ENCODE data around the gene SENP1. TPM values are rescaled to one million over a fixed set of nuclear protein-coding genes. Genes with fewer than 3 reads are reported as not detected.
"Not testable (repeated sequence)": the region's sequence is repeated elsewhere in the genome, so short reads cannot be mapped to it uniquely, and the experiment has no call there.

SENP1 gene
- total RNA-seq, 1 donor from 2014 or later, result 3.9 TPM

DNA sequence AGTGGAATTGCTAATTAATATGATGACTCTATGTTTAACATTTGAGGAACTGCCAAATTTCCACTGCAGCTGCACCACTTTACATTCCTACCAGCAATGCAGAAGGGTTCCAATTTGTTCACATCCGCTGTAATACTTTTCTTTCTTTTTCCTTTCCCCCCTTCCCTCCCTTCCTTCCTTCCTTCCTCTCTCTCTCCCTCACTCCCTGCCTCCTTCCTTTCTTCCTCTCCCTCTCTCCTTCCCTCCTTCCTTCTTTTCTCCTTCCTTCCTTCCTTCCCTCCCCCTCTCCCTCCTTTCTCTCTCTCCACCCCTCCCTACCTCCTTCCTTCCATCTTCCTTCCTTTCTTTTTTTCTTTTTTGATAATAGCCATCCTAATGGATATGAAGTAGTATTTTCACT, 10.1 kb upstream of the SENP1 start:
- DNase-seq (ENCODE audit: low spot score) (no peak), ATAC-seq (no peak)

DNA sequence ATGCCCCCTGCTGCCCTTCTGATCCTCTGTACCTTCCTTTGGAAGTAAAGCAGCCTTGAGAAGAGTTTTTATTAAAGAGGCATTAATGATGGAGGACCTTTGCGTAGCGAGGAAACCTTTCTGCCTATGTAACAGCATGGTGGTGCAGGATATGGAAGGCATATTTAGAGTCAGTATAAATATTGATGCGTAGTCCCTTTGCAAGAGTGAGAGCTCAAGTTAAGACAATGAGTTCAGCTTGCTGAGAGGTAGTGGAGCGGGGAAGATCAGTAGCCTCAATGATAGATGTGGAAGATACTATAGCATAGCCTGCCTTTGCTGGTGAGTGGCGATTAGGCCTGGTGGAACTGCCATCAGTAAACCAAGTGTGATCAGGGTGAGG, 5.4 kb upstream of the SENP1 start:
- not testable (repeated sequence) for ATAC-seq; DNase-seq (ENCODE audit: low spot score)

DNA sequence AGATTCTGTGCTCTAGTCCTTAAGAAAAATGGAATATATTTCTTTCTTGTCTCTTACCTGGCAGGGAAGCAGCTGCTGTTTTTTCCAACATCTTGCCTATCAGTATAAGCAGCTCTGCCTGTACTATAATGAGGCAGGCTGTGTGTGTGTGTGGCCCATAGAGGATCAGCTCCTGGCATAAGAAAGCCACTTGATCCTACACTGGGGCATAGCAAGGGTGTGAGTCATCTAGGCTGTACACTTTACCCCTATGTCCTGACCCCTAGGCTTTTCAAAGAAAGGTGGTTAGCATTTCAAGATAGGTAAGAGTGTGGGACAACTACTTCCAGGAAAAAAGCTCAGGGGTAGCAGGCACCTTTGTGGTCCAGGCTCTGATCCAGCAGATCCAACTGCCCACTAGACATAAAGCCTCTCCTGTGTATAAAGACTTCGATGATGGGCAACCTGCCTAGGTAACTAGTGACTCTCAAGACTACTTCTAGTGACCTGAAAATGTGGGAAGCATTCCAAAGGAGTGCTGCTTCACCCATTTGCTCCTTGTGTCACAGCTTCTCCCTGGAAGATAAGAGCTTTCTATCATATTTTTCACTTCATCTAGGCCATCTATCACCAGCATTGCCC, 4.9 kb upstream of the SENP1 start:
- DNase-seq (ENCODE audit: low spot score) (no peak), ATAC-seq (no peak)

DNA sequence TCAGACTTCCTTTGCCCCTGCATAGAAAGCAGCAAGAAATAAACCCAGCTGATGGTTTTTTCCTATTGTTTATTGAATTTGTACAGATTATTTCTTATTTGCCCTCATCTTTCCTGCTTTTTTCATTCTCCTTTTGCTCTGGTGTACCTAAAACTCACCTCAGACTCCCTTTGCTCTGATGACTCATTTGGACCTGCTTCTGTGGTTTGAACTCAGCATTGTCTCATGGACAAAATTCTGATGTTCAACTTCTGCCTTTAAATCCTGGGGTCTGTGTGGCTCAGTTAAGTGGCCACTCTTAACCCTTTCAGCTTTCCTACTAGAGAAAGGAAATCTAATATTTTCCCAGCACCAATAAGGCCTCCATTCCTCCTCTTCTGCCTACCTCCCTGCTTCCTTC, 3.5 kb upstream of the SENP1 start:
- ATAC-seq (no peak), DNase-seq (ENCODE audit: low spot score) (no peak)

DNA sequence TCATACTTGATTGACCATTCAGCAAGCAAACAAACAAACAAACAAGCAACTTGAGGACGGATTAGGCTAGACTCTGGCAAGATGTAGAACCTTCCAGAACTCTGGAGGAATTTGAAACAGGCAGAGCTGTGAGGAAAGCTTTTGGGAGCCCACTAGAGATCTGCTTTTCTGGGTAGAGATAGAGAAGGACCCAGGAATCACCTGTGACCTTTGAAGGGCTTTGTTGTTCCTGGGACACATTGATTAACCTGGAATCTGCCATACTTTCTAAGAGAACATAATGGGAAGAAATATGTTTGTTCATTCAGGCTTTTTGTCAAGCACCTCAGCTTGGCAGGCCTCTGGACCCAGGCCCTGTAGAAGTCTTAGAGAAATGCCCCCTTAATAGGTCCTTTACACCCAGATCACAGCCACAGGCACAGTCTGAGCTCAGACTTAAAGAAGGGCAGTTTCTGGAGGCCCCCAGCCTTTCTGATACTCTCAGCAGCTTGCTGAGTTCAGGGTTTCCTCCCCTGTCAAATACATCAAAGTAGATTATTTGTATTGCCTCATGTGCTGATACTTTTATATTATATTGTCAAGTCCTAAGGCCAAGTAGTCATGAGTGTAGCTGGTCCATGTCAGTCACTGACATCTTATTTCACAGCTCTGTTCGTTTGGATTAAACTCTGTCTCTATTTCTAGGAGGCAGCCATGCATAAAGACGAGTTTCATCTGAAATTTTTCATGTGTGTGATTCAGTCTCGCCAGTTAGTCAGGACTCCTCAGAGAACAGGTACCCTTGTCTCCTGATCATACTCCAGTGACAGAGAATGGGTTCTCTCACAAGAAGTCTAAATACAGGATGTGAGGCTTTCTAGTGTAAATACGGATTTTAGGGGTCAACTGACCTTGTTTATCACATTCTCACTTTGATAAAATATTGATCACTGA, 1.1 kb upstream of the SENP1 start:
- DNase-seq (ENCODE audit: low spot score), result no peak
- ATAC-seq, result peak; percentile 5

DNA sequence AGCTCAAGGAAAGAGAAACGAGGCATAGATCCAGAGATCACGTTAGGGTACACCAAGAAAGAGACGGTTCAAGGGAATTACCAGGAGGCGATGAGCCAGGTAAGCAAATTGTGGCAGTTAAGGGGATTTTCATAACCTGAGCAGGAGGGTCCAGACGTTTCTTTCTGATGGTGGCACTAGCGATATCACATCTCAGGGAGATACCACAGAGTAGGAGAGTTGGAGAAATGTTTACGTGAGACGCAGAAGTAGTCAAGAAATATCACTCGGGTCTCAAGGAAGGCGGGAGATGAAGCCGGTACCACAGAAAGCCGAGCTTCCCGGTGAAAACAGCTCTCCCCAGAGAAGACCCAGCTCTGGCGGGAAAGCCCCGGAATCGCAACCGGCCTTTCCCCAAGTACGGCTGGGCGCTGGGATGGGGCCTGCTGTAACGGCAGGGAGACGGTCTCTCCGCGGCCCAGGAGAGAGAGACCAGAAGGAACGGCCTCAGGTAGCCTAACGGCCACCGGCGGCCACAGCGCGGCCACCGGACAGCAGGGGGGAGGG, 485 bp downstream of the SENP1 start:
- DNase-seq (ENCODE audit: low spot score) (no peak), ATAC-seq (no peak)

DNA sequence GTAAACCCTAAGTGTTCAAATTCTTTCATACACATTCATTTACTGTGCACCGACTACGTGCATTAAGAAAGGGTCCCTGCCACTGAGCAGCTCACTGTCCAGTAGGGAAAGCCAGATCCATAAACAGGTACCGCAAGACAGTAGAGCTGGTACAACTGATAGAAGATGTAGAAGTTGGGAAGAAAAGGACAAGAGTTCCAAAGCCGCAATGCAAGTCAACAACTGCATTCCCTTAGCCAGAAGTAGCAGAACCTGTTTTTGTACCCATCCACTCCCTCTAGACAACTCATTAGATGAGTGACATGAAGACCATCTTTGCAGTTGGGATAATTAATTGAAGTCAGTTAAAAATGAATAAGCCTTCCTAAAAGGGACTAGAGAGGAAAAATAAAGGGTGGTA, 1.3 kb downstream of the SENP1 start:
- DNase-seq (ENCODE audit: low spot score), result no peak

DNA sequence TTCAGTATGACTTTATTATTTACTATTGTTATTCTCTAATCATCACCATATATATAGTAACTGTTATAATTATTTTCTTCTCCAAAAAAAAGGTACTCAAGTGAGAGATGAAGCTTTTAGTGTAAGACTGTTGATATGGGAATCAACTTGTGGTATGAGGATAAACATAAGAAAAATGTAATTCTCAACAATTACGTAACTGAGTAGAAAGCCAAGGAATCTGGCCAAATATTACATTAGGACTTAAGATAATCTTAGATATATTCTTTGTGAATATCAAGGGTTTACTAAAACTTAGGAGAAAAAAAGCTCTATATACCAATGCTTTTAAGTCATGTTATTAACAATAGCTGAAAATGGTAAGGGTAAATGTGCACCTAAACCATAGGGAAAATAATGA, 13.3 kb downstream of the SENP1 start:
- no peak for DNase-seq (ENCODE audit: low spot score)
- ATAC-seq, result no peak

More for the DNA sequence above, 1.3 kb downstream of the SENP1 start:
- ATAC-seq, result no peak

DNA sequence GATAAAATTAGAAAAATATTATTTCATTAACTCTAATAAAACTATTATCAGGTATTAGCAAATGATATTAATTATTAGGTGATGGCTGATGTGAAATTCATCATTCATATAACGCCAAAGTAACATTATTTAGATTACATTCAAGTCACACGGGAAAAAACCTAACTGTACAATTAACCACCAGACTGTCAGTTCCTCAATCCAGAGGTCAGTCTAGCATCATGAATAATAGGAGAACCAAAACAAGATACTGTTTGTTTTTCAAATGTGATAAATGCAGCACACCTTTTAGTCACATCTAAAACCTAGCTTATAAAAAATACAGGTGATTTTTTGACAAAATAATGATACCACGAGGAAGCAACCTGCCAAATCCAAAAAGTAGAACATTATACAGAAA, 19.6 kb downstream of the SENP1 start:
- no peak for ATAC-seq
- DNase-seq (ENCODE audit: low spot score), result no peak

DNA sequence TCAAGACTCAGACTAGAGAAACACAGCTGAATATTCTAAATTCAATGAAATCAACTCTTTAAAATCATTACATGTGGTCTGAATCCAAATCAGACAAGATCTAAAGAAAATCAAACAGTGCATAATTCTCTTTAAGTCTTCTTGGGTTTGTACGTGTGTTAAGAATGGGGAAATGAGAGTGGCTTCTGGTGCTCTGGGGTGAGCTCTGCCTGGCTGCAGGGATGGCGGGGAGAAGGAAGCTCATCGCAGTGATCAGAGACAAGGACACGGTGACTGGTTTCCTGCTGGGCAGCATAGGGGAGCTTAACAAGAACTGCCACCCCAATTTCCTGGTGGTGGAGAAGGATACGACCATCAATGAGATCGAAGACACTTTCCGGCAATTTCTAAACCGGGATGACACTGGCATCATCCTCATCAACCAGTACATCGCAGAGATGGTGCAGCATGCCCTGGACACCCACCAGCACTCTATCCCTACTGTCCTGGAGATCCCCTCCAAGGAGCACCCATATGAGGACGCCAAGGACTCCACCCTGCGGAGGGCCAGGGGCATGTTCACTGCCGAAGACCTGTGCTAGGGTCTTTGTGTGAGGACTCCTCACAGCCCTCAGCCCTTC, 20.9 kb downstream of the SENP1 start:
- ATAC-seq (no peak), DNase-seq (ENCODE audit: low spot score) (no peak)

DNA sequence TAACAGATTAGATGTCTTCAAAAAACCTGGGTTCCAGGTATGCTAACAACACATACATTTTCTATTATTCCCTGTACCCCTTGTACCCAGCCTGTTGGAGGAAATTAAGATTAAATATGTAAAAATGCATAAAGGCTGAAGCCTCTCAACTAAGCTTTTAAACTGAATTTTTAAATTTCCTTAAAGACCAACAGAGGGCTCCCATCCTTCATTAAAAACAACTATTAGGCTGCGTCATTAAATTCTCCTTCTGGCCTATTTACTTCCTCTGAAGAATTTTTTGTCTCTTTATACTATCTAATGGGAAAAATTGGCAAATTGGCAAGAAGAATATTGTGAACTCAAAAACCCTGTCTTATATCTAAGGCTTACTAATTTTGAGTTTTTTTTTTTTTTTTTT, 21.8 kb downstream of the SENP1 start:
- DNase-seq (ENCODE audit: low spot score) (no peak), ATAC-seq (no peak)

DNA sequence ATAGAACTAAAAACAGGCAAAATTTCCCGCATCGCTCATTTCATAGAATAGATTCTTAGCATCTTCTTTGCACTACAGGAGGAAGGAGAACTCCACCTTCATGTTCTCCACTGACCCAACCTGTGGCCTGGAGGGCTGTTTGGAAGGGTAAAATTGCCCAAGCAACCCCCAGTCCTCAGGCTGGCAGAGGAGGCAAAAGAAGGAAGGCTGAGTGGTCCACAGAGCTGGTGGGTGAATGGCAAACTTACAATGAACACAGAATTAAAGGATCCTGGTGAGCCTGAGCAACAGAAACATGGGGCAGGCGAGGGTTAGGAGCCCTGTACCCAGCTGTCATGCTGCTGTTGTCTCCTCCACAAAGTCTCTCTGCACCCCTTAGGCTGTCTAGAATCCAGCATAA, 25.1 kb downstream of the SENP1 start:
- ATAC-seq (no peak), DNase-seq (ENCODE audit: low spot score) (no peak)

DNA sequence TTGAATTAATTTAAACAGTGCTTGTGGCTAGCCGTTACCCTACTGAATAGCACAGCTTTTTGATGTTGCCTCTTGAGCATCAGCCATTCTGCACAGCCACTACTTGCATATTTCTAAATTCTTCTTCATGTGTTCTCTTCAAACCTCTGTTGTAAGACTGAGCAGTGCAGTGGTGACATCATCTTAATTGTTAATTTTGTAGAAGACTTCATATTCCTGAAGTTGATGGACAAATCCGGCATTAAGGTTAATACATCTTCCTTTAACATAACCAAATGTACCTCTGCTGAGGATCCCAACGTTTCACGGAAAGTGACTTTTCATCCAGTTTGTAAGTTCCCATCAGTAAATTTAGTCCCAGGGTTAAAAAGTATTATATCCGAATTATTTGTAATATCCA, 25.6 kb downstream of the SENP1 start:
- no peak for ATAC-seq
- DNase-seq (ENCODE audit: low spot score), result no peak

DNA sequence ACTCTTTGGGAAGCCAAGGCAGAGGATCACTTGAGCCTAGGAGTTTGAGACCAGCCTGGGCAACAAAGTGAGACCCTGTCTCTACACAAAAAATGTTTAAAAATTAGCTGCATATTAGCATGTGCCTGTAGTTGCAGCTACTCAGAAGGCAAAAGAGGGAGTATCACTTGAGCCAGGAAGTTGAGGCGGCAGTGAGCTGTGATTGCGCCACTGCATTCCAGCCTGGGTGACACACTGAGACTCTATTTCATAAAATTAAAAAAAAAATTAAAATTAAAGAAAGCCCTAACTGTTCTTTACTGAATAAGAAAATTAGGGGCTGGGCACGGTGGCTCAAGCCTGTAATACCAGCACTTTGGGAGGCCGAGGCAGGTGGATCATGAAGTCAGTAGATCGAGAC, 27.0 kb downstream of the SENP1 start:
- ATAC-seq (no peak), DNase-seq (ENCODE audit: low spot score) (no peak)

DNA sequence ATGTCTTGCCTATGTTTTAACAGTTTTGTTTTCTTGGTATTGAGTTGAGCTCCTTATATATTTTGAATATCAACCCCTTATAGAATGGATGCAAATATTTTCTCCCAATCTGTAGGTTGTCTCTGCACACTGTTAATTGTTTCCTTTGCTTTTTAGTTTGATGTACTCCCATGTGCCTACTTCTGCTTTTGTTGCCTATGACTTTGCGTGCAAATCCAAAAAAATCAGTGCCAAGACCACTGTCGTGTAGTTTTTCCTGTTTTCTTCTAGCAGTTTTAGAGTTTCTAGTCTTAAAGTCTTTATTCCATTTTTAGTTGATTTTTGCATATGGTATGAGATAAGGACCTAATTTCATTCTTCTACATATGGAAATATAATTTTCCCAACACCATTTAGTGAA, 28.8 kb downstream of the SENP1 start:
- DNase-seq (ENCODE audit: low spot score) (no peak), ATAC-seq (no peak)

DNA sequence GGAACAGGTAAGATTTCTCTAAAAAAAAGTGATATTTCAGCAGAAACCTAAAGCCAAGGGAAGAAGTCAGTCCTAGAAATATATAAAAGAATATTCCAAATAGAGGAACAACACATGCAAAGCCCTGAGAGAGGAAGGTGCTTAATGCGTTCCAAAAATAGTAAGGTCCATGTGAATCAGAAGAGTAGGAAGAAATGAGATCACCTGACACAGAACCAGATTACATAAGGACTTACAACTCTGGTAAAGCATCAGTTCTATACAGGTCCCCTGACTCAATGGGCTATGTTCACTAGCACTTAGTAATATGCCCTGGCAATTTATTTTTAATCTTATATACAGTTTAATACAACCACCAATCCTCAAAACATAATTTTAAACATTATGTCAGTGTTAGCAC, 30.0 kb downstream of the SENP1 start:
- ATAC-seq, result no peak
- no peak for DNase-seq (ENCODE audit: low spot score)

DNA sequence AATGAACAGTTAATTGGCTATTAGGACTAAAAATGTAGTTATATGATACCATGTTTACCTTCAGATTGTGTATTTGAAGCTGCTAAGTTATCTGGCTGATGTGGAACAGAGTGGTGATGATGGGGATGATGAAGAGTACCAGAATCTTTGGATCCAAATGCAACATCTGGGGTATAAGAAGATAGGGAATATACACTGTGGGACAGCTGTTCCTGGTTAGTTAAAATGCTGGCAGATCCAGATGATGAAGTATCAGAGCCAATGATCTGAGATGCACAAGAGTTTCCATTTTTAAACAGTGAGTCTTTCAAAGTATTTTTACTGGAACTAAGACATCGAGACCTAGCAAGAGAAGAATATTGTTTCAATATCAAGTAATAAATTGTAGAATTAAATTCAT, 31.6 kb downstream of the SENP1 start:
- DNase-seq (ENCODE audit: low spot score), result no peak
- ATAC-seq, result no peak

DNA sequence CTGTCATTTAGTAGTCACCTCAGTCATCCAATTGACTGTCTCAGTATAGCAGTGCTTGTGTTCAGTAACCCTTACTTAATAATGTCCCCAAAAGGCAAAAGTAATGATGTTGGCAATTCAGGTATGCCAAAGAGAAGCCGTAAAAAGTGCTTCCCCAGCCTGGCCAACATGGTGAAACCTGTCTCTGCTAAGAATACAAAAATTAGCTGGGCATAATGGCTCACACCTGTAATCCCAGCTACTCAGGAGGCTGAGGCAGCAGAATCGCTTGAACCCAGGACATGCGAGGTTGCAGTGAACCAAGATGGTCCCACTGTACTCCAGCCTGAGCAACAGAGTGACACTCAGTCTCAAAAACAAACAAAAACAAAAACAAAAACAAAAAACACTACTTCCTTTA, 33.6 kb downstream of the SENP1 start:
- ATAC-seq (no peak), DNase-seq (ENCODE audit: low spot score) (no peak)

DNA sequence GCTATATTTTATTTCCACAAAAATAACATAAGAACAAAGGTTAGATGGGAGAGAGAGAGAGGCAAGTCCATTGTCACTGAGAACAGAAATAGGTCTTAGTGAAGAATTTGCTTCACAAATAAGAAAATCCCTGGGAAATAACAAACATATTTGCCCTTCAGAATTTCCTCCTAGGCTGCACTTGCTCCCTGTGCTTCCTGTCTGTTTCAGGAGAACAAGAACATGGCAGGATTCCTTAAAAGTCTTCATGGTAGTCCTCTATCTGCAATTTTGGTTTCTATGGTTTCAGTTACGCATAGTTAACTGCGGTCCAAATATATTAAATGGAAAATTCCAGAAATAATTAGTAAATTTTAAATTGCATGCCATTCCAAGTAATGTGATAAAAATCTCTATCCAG, 34.1 kb downstream of the SENP1 start:
- ATAC-seq (no peak), DNase-seq (ENCODE audit: low spot score) (no peak)

DNA sequence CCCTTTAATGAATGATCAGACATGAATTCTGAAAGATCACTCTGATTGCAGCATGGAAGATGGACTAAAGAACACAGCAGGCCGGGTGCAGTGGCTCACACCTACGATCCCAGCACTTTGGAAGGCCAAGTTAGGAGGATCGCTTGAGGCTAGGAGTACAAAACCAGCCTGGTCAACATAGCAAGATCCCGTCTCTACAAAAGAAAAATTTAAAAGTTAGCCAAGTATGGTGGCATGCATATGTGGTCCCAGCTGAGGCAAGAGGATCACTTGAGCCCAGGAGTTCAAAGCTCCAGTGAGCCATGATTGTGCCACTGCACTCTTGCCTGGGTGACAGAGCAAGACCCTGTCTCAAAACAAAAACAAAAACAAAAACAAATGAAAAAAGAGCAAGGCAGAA, 35.1 kb downstream of the SENP1 start:
- DNase-seq (ENCODE audit: low spot score), result no peak
- ATAC-seq, result no peak

DNA sequence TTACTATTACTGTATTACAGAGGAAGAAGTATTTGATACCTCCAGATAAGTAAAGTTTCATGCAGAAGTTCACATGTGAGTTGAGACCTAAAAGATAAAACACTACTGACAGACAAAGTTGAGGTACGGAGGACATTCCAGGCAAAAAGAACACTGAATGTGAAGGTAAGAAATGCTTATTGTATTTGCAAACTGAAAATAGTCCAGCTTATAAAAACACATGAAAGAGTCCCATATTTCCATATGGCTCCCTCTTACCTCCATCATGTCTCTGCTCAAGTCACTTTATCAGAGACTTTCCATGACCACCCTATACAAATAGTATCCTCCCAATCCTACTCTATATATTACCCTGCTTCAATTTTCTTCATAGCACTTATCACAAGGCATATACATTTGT, 35.8 kb downstream of the SENP1 start:
- no peak for DNase-seq (ENCODE audit: low spot score)
- no peak for ATAC-seq

DNA sequence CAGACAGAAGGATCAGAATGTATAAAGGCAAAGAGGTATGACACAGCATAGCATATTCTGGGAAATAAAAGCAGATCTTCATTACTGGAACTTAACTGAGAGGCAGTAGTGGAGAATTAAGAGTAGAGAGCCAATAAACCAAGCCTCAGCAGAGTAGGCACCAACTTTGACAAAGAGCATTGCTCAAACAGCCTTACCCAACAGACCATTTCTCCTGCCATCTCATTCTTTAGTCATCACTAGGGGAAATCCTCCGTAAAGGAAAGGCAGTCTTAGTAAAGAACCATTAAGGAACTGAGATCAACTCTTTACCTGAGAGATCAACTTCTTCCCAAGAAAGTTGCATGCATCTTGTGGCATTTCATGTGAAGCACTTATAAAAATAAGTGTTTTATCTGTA, 36.6 kb downstream of the SENP1 start:
- DNase-seq (ENCODE audit: low spot score) (no peak), ATAC-seq (no peak)
